Muscle layer of colon (tissue), 2 donors: ENCODE data around the gene LILRB3.
"Not testable (repeated sequence)": the region's sequence is repeated elsewhere in the genome, so short reads cannot be mapped to it uniquely, and the experiment has no call there.

Source experiments
- H3K27ac ChIP-seq: one replicate; pipeline ENCODE4 v1.7.0; 2013; ENCODE audit warnings: low read depth, mild to moderate bottlenecking, low read length, moderate library complexity
- H3K27me3 ChIP-seq, 2 donors: one replicate each; pipeline ENCODE4 v1.7.0; 2013; ENCODE audit warnings: low read length in 2 of 2, mild to moderate bottlenecking in 2 of 2; ENCODE audit not compliant: insufficient read depth in 2 of 2, control insufficient read depth in 1 of 2
- H3K36me3 ChIP-seq: one replicate; pipeline ENCODE4 v1.7.0; 2013; ENCODE audit warnings: mild to moderate bottlenecking, low read length; ENCODE audit not compliant: insufficient read depth
- H3K4me1 ChIP-seq: one replicate; pipeline ENCODE4 v1.7.0; 2013; ENCODE audit warnings: mild to moderate bottlenecking, low read length; ENCODE audit not compliant: insufficient read depth
- H3K4me3 ChIP-seq, 2 donors: one replicate each; pipeline ENCODE4 v1.7.0; 2013; ENCODE audit warnings: low read length in 2 of 2, low read depth in 1 of 2, mild to moderate bottlenecking in 1 of 2, moderate library complexity in 1 of 2
- H3K9ac ChIP-seq: one replicate; pipeline ENCODE4 v1.7.0; 2013; ENCODE audit warnings: low read length
- H3K9me3 ChIP-seq: one replicate; pipeline ENCODE4 v1.7.0; 2013; ENCODE audit warnings: mild to moderate bottlenecking, low read length
- donor health status: abdominal sarcoma.
- donor health status: Adenocarcinoma of cecum.

The LILRB3 gene

DNA sequence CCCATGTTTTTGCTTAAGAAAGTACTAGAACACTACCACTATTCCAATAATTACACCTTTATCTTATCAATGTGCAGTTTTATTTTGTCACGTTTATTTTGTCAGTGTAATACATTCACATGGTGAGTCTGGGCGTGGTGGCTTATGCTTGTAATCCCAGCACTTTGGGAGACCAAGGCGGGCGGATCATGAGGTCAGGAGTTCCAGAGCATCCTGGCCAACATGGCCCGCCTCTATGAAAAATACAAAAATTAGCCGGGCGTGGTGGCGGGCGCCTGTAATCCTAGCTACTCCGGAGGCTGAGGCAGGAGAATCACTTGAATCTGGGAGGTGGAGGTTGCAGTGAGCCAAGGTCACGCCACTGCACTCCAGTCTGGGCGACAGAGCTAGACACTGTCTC is 28.3 kb downstream of the LILRB3 start:
- H3K9me3 ChIP-seq, H3K9ac ChIP-seq, H3K27ac ChIP-seq, H3K27me3 ChIP-seq, H3K4me3 ChIP-seq: not testable (repeated sequence)
- H3K4me1 ChIP-seq = peaks cover 16% of the 10 kb centered on the region
- H3K36me3 ChIP-seq = peaks cover 14% of the 10 kb centered on the region

DNA sequence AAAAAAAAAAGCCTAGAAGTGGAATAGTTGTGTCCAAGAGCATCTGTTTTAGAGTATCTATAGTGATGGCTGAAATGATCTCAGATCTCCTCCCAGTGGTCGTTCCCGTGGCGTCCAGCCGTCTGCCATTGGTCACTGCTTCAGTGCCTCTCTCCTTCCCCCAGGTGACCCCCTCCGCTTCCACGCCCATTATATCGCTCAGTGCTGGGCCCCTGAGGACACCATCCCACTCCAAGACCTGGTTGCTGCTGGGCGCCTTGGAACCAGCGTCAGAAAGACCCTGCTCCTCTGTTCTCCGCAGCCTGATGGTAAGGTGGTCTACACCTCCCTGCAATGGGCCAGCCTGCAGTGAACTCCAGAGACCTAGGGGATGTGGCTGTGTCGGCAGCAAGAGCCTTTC is 29.8 kb downstream of the LILRB3 start:
- no peak overlapping the region for H3K9ac ChIP-seq
- H3K36me3 ChIP-seq = peaks cover 14% of the 10 kb centered on the region
- H3K4me1 ChIP-seq = peaks cover 26% of the 10 kb centered on the region
- no peaks in the 10 kb centered on the region for H3K27me3 ChIP-seq
- H3K9me3 ChIP-seq = no peaks in the 10 kb centered on the region
- H3K27ac ChIP-seq = no peak overlapping the region
- no peak overlapping the region for H3K4me3 ChIP-seq

DNA sequence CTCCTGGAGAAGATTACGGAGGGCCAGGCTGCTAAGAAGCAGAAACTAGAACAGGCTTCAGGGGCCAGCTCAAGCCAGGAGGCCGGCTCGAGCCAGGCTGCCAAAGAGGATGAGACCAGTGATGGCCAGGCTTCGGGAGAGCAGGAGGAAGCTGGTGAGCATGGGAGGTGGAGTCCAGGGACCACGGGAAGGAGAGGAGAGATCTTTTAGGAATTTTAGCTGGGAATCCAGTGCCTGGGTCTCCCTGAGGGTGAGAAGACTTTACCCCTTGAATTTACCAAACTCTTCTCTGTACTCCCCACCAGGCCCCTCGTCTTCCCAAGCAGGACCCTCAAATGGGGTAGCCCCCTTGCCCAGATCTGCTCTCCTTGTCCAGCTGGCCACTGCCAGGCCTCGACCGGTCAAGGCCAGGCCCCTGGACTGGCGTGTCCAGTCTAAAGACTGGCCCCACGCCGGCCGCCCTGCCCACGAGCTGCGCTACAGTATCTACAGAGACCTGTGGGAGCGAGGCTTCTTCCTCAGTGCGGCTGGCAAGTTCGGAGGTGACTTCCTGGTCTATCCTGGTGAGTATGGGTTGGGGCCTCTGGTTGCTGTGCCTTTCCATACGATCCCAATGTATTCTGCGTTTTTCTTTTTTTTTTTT is 30.9 kb downstream of the LILRB3 start:
- Histone ChIP-seq H3K4me1 (peaks cover 26% of the 10 kb centered on the region), H3K27ac (peak overlapping the region; percentile 99), H3K36me3 (peaks cover 18% of the 10 kb centered on the region), H3K27me3 (no peaks in the 10 kb centered on the region), H3K9ac (peak overlapping the region; percentile 87), H3K4me3 (peak overlapping the region; percentile 67 to 73), H3K9me3 (no peaks in the 10 kb centered on the region)

DNA sequence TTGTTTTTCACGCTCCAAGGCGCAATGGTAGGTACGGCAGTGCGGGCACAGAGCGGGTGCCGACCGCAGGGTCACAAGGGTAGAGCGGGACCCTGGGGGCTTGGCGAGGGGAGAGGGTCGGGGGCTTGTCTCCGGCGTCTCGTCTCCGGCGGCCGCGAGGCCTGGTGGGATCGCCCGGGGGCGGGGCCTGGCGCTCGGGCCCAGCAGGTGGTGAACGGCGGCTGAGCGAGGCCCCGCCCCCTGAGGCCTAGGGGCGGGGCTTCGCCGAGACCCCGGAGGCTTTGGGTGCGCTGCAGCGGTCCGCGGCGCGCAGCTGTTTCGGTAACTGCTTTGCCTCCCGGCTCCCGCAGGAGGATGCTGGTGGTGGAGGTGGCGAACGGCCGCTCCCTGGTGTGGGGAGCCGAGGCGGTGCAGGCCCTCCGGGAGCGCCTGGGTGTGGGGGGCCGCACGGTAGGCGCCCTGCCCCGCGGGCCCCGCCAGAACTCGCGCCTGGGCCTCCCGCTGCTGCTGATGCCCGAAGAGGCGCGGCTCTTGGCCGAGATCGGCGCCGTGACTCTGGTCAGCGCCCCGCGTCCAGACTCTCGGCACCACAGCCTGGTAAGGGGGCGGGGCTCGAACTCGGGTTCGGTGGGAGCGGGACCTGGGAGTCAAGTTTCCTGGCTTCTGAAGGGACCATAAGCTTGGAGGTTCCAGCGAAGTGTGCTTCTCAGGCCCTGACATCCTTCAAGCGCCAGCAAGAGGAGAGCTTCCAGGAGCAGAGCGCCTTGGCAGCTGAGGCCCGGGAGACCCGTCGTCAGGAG is 31.6 kb downstream of the LILRB3 start, which contains the start of gene TSEN34:
TSEN34 (plus strand) TSS at position 298 of the 800 bp plus-strand sequence; CDS start at position 355, 57 bp downstream.
- Histone ChIP-seq H3K27me3 (no peaks in the 10 kb centered on the region), H3K27ac (peak within 1 kb of the TSS; percentile 99), H3K4me3 (peak within 1 kb of the TSS; percentile 67 to 73), H3K9ac (peak within 1 kb of the TSS; percentile 87), H3K36me3 (peaks cover 22% of the 10 kb centered on the region), H3K4me1 (peaks cover 26% of the 10 kb centered on the region), H3K9me3 (no peaks in the 10 kb centered on the region)

DNA sequence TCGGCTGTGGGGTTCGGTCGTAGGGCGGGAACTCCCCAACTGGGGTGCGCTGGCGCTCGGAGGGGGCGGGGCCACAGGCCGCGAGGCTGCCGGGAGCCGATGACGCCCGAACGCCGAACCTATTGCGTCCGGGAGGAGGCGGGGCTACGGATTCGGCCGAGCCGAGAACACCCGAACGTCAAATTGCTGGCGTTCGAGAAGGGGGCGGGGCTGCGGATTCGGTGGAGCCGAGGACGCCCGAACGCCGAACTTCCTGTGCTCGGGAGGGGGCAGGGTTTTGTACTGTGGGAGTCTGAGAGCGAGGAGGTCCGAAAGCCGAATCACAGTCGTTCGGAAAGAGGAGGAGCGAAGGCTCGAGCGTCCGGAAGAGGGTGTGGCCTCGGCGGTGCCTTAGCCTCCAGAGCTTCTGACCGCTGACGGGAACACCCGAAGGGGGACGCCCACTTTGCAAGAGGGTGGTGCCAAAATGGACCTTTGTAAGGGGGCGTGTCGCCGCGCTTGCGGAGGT is 32.2 kb downstream of the LILRB3 start:
- peaks cover 26% of the 10 kb centered on the region for H3K4me1 ChIP-seq
- H3K4me3 ChIP-seq = peak overlapping the region; percentile 67 to 73
- H3K9ac ChIP-seq = peak overlapping the region; percentile 57
- no peaks in the 10 kb centered on the region for H3K9me3 ChIP-seq
- peaks cover 21% of the 10 kb centered on the region for H3K36me3 ChIP-seq
- peak overlapping the region; percentile 99 for H3K27ac ChIP-seq
- no peaks in the 10 kb centered on the region for H3K27me3 ChIP-seq

DNA sequence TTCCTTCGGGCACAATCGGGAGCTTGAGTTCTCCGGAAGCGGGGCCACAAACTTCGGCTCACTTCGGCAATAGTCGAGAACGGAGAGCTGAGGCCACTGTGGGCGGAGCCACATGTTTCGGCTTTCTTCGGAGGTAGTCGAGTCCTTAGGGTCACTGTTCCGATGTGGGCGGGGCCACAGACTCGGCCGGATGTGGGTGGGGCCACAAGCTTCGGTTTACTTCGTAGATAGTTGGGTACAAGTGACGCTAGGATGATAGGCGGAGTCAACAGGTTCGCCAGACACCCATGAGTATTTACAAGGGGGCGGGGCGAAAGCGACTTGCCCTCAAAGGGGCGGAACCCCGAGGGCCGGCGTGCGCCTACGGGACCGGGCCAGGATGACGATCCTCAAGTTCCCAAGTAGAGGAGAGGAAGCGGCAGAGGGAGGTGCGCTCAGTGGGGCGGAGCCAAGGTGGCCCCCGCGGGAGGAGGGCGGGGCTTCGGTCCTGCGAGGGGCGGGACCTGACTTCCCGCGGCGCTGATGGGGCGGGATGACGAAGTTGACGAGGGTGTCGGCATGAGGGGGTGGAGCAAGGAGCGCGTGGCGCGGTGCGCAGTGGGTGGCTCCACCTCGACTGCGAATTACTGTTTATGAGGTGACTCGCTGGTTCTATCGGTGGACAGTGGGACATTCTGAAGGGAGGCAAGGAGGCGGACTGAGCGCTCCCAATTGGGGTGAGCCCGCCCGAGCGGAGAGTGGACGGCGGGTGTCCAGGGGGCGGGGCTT is 32.9 kb downstream of the LILRB3 start:
- Histone ChIP-seq H3K4me1 (peaks cover 26% of the 10 kb centered on the region), H3K27ac (peak overlapping the region; percentile 99), H3K27me3 (no peaks in the 10 kb centered on the region), H3K9ac (peak overlapping the region; percentile 57), H3K9me3 (no peaks in the 10 kb centered on the region), H3K36me3 (peaks cover 18% of the 10 kb centered on the region), H3K4me3 (peak overlapping the region; percentile 11 to 65)

DNA sequence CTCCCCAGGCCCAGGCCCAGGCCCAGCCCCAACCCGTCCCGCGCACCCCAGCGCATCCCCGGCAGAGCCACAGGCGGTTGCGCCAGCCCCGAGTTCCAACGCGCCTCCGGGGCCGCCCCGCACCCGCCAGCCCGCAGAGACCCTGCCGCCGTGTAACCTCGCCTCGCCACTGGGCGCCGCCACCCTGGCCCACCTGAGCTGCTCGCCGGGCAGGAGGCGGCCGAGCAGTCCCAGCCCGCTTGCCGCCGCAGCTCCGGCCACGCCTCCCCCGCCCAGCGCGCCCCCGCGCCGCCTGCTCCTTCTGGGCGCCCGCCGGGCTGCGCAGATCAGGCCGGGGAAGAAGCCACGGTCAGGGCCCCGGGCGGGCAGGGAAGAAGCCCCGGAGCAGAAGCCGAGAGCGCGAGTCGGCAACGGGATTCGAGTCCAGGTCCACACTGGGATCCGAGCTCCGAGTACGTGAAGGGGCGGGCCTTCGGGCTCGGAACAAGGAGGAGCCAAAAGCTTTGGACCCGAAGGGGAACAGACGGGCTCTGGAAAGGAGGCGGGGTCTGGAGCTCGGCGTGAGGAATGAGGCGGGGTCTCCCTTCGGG is 33.6 kb downstream of the LILRB3 start, which contains the start of gene MBOAT7:
MBOAT7 (minus strand) TSS at position 436 of the 590 bp plus-strand sequence. CDS start 1,072 bp downstream, outside the sequence.
- Histone ChIP-seq H3K9me3 (no peaks in the 10 kb centered on the region), H3K27me3 (no peaks in the 10 kb centered on the region), H3K27ac (peak within 1 kb of the TSS; percentile 99), H3K4me3 (peak within 1 kb of the TSS; percentile 65 to 78), H3K9ac (peak within 1 kb of the TSS; percentile 57), H3K36me3 (peaks cover 18% of the 10 kb centered on the region), H3K4me1 (peaks cover 26% of the 10 kb centered on the region)

DNA sequence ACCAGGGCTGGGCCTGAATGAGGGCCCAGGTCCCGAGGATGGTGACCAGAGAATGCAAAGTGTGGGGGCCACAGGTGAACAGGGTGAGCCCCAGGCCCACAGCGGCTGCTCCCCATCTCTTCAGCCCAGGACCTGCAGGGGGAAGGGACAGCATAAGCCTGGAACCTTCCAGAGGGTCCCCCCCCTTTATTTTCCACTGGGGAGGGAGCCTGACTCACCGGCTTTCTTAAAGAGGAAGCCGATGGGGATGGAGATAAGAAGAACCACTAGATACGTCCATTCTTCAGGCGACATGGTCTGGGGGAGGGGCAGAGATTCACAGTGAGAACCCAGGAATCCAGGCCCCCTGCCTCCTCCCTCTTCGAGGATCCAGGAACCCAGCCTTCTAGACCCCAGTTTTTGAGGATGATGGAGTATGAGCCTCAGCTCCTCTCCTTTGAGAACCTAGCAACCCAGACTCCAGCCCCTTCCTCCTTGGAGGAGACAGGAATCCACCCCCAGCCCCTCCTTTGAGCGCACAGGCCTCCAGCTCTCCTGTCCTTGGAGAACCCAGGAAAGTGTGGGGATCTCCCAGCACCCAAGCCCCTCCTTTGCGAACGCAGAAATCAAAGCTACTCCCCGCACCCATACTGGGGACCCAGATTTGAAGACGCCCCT is 34.5 kb downstream of the LILRB3 start:
- Histone ChIP-seq H3K4me1 (peaks cover 26% of the 10 kb centered on the region), H3K9me3 (no peaks in the 10 kb centered on the region), H3K27me3 (no peaks in the 10 kb centered on the region), H3K36me3 (peaks cover 15% of the 10 kb centered on the region), H3K9ac (peak overlapping the region; percentile 54), H3K4me3 (peak overlapping the region; percentile 61 to 78), H3K27ac (peak overlapping the region; percentile 99)

DNA sequence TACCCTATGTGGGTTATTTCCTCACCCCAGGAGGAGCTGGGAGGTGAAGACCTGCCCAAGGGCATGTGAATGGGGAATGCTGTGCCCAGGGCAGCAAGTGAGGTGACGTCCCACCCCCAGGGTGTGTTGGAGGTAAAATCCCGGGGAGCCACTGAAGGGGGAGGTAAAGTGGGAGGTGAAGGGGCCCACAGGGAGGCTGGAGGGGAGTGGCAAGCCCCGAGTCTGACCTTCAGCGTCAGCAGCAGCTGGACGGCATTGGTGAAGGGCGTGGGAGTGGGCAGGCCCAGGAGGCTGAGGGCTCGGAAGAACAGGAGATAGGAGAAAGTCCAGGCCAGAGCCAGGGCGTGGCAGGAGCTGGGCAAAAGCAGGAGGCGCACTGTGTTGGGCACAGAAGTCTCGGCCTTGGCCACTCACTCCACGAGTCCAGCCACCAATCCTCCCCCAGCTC is 35.8 kb downstream of the LILRB3 start:
- H3K4me1 ChIP-seq = peaks cover 15% of the 10 kb centered on the region
- no peaks in the 10 kb centered on the region for H3K9me3 ChIP-seq
- H3K36me3 ChIP-seq = peaks cover 14% of the 10 kb centered on the region
- no peak overlapping the region for H3K4me3 ChIP-seq
- no peak overlapping the region for H3K27ac ChIP-seq
- no peaks in the 10 kb centered on the region for H3K27me3 ChIP-seq
- H3K9ac ChIP-seq = no peak overlapping the region

DNA sequence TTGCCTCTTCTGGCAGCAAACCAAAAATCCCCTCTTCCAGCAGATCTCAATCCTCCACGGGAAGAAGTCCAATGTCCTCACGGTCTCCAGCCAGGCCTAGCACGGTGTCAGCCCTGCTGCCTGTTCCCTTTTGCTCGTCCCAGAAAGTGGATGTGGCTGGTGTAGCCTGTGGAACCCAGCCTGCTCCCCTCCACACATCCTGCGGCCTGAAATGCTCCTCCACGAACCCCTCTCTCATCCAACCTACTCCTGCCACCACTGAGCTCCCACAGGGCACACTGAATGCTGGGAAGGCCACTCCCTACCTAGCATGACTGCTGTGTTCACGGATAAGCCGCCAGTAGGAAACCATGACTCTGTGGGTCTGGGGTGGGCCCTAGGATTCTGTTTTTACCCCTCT is 36.5 kb downstream of the LILRB3 start:
- H3K27ac ChIP-seq = no peak overlapping the region
- peaks cover 10% of the 10 kb centered on the region for H3K4me1 ChIP-seq
- H3K4me3 ChIP-seq = no peak overlapping the region
- no peak overlapping the region for H3K9ac ChIP-seq
- H3K27me3 ChIP-seq = no peaks in the 10 kb centered on the region
- H3K9me3 ChIP-seq = no peaks in the 10 kb centered on the region
- H3K36me3 ChIP-seq = peaks cover 14% of the 10 kb centered on the region
